ENCODE results near the gene CCSER1. TPM values are rescaled to one million over a fixed set of nuclear protein-coding genes. Genes with fewer than 3 reads are reported as not detected.

Gene CCSER1
- total RNA-seq, 2 experiments from 2014 or later, result not detected

- H3K9me3 Mint-ChIP-seq, result peaks cover 5% of the 10 kb centered on the region
- DNase-seq (no peak), ATAC-seq (no peak)
- no peak overlapping the region for H3K4me3 Mint-ChIP-seq
- intact Hi-C loops (cut with micrococcal nuclease), result no loop called here
- no peaks in the 10 kb centered on the region for H3K27me3 Mint-ChIP-seq
- no peaks in the 10 kb centered on the region for H3K36me3 Mint-ChIP-seq (ENCODE audit: low read depth)
- CTCF ChIA-PET, result no interaction called here
- POLR2A ChIA-PET, result no interaction called here
- H3K4me1 Mint-ChIP-seq (ENCODE audit: low read depth), result no peaks in the 10 kb centered on the region
- no peak overlapping the region for H3K27ac Mint-ChIP-seq
- TF ChIP-seq, protein P1, sequence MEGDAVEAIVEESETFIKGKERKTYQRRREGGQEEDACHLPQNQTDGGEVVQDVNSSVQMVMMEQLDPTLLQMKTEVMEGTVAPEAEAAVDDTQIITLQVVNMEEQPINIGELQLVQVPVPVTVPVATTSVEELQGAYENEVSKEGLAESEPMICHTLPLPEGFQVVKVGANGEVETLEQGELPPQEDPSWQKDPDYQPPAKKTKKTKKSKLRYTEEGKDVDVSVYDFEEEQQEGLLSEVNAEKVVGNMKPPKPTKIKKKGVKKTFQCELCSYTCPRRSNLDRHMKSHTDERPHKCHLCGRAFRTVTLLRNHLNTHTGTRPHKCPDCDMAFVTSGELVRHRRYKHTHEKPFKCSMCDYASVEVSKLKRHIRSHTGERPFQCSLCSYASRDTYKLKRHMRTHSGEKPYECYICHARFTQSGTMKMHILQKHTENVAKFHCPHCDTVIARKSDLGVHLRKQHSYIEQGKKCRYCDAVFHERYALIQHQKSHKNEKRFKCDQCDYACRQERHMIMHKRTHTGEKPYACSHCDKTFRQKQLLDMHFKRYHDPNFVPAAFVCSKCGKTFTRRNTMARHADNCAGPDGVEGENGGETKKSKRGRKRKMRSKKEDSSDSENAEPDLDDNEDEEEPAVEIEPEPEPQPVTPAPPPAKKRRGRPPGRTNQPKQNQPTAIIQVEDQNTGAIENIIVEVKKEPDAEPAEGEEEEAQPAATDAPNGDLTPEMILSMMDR (IDR thresholded peaks at IDR 0.05), result no peak
Observed at GRCh38 chr4:90845777-90846176, 718.6 kb downstream of the CCSER1 start.

- Mint-ChIP-seq H3K36me3 (ENCODE audit: low read depth) (no peaks in the 10 kb centered on the region), H3K9me3 (peaks cover 7% of the 10 kb centered on the region), H3K4me1 (ENCODE audit: low read depth) (no peaks in the 10 kb centered on the region), H3K4me3 (no peak overlapping the region), H3K27me3 (no peaks in the 10 kb centered on the region), H3K27ac (no peak overlapping the region)
- DNase-seq (no peak), ATAC-seq (no peak)
- TF ChIP-seq, protein P1 (IDR thresholded peaks at IDR 0.05), result no peak
- ChIA-PET CTCF (no interaction called here), POLR2A (no interaction called here)
- intact Hi-C loops (cut with micrococcal nuclease), result no loop called here
Observed at GRCh38 chr4:90852237-90852636, 725.0 kb downstream of the CCSER1 start.

DNA sequence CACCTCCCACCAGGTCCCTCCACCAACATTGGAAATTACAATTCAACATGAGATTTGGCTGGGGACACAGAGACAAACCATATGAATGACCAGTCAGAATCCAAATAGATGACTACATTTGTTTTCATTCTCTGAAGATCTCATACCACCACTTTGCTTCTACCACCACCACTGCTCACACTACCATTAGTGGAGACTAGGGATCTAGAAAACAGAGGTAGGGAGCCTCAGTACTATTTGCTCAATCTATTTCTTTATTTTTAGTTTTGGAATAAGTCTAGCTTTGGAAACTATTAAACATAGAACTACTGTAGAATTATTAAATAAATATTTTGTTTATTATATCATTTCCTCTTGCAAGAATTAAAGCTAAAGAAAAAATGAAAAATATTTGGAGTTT is 727.9 kb downstream of the CCSER1 start:
- peaks cover 2% of the 10 kb centered on the region for H3K9me3 Mint-ChIP-seq
- H3K4me1 Mint-ChIP-seq (ENCODE audit: low read depth), result no peaks in the 10 kb centered on the region
- H3K36me3 Mint-ChIP-seq (ENCODE audit: low read depth), result no peaks in the 10 kb centered on the region
- H3K4me3 Mint-ChIP-seq, result no peak overlapping the region
- DNase-seq, result no peak
- TF ChIP-seq, protein P1 (IDR thresholded peaks at IDR 0.05), result no peak
- intact Hi-C loops (cut with micrococcal nuclease), result no loop called here
- H3K27me3 Mint-ChIP-seq, result no peaks in the 10 kb centered on the region
- POLR2A ChIA-PET, result no interaction called here
- CTCF ChIA-PET, result no interaction called here
- no peak overlapping the region for H3K27ac Mint-ChIP-seq
- no peak for ATAC-seq

- intact Hi-C loops (cut with micrococcal nuclease), result no loop called here
- no peak for ATAC-seq
- TF ChIP-seq, protein P1 (IDR thresholded peaks at IDR 0.05), result no peak
- no peak for DNase-seq
- Mint-ChIP-seq H3K4me1 (ENCODE audit: low read depth) (no peaks in the 10 kb centered on the region), H3K9me3 (peaks cover 2% of the 10 kb centered on the region), H3K27me3 (no peaks in the 10 kb centered on the region), H3K4me3 (no peak overlapping the region), H3K27ac (no peak overlapping the region), H3K36me3 (ENCODE audit: low read depth) (no peaks in the 10 kb centered on the region)
- POLR2A ChIA-PET, result no interaction called here
- CTCF ChIA-PET, result no interaction called here
Observed at GRCh38 chr4:90857081-90857820, 730.1 kb downstream of the CCSER1 start.

- no peak for ATAC-seq
- TF ChIP-seq, protein P1 (IDR thresholded peaks at IDR 0.05), result no peak
- no peaks in the 10 kb centered on the region for H3K27me3 Mint-ChIP-seq
- intact Hi-C loops (cut with micrococcal nuclease), result no loop called here
- H3K27ac Mint-ChIP-seq, result no peak overlapping the region
- no peak for DNase-seq
- CTCF ChIA-PET, result no interaction called here
- H3K36me3 Mint-ChIP-seq (ENCODE audit: low read depth), result no peaks in the 10 kb centered on the region
- H3K4me3 Mint-ChIP-seq, result no peak overlapping the region
- peaks cover 4% of the 10 kb centered on the region for H3K9me3 Mint-ChIP-seq
- no peaks in the 10 kb centered on the region for H3K4me1 Mint-ChIP-seq (ENCODE audit: low read depth)
- POLR2A ChIA-PET, result no interaction called here
Observed at GRCh38 chr4:90875791-90876190, 748.6 kb downstream of the CCSER1 start.

Data from activated CD8-positive, alpha-beta T cell treated with anti-CD3 and anti-CD28 coated beads for 36 hours (primary cell).